ENCODE results near the gene MUCL3. TPM values are rescaled to one million over a fixed set of nuclear protein-coding genes. Genes with fewer than 3 reads are reported as not detected.

MUCL3 gene
- total and polyA plus RNA-seq, 8 donors = 0.87 to 346 (median 76.8) TPM

DNA sequence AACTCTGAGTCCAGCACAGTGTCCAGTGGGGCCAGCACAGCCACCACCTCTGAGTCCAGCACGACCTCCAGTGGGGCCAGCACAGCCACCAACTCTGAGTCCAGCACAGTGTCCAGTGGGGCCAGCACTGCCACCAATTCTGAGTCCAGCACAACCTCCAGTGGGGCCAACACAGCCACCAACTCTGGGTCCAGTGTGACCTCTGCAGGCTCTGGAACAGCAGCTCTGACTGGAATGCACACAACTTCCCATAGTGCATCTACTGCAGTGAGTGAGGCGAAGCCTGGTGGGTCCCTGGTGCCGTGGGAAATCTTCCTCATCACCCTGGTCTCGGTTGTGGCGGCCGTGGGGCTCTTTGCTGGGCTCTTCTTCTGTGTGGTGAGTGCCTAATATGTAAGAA is 46.5 kb downstream of the MUCL3 start:
- intact Hi-C loops (cut with DNase I; ENCODE audit: low total_unique reads) = no loop called here
- Histone ChIP-seq H3K4me1 (peaks cover 0 to 14% (median 8%) of the 10 kb centered on the region in 4 donors), H3K4me3 (no peak overlapping the region), H3K36me3 (no peaks in the 10 kb centered on the region), H3K27ac (no peak overlapping the region), H3K9me3 (no peaks in the 10 kb centered on the region), H3K27me3 (no peaks in the 10 kb centered on the region)
- TF ChIP-seq POLR2AphosphoS5 (IDR thresholded peaks at IDR 0.05) (no peak), EP300 (IDR thresholded peaks at IDR 0.05) (no peak), POLR2A (IDR thresholded peaks at IDR 0.05) (no peak)
- TF ChIP-seq, protein P1, sequence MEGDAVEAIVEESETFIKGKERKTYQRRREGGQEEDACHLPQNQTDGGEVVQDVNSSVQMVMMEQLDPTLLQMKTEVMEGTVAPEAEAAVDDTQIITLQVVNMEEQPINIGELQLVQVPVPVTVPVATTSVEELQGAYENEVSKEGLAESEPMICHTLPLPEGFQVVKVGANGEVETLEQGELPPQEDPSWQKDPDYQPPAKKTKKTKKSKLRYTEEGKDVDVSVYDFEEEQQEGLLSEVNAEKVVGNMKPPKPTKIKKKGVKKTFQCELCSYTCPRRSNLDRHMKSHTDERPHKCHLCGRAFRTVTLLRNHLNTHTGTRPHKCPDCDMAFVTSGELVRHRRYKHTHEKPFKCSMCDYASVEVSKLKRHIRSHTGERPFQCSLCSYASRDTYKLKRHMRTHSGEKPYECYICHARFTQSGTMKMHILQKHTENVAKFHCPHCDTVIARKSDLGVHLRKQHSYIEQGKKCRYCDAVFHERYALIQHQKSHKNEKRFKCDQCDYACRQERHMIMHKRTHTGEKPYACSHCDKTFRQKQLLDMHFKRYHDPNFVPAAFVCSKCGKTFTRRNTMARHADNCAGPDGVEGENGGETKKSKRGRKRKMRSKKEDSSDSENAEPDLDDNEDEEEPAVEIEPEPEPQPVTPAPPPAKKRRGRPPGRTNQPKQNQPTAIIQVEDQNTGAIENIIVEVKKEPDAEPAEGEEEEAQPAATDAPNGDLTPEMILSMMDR (IDR thresholded peaks at IDR 0.05) = no peak
- DNase-seq = no peak
- WGBS, 5 donors = 79 to 95% (median 93%) methylated on average over 5 to 6 of the region's 6 CpGs

DNA sequence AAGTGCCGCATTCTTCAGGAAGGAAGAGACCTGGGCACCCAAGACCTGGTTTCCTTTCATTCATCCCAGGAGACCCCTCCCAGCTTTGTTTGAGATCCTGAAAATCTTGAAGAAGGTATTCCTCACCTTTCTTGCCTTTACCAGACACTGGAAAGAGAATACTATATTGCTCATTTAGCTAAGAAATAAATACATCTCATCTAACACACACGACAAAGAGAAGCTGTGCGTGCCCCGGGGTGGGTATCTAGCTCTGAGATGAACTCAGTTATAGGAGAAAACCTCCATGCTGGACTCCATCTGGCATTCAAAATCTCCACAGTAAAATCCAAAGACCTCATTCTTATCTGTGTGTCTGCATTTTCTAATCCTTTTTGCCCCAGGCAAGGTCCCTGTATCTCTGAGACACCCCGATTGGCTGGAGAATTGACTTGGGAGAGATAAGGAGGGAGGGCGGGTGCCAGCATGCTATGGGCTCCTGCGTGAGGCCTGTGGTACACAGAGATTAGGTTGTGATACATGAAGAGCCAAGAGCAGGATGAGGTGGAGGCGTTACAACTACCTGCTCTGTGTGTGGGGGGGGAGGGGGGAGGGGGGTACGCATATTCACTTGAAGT is 47.5 kb downstream of the MUCL3 start:
- peak; percentile 11 to 35 for DNase-seq
- peaks cover 0 to 4% (median 0%) of the 10 kb centered on the region in 4 donors for H3K4me1 ChIP-seq
- TF ChIP-seq, protein P1 (IDR thresholded peaks at IDR 0.05) = no peak
- TF ChIP-seq POLR2AphosphoS5 (IDR thresholded peaks at IDR 0.05) (no peak), POLR2A (IDR thresholded peaks at IDR 0.05) (no peak), EP300 (IDR thresholded peaks at IDR 0.05) (no peak)
- intact Hi-C loops (cut with DNase I; ENCODE audit: low total_unique reads) = no loop called here
- H3K4me3 ChIP-seq = no peak overlapping the region
- 60 to 74% (median 63%) methylated on average over 9 of the region's 9 CpGs for WGBS, 5 donors
- no peaks in the 10 kb centered on the region for H3K9me3 ChIP-seq
- H3K36me3 ChIP-seq = no peaks in the 10 kb centered on the region
- no peak overlapping the region for H3K27ac ChIP-seq
- no peaks in the 10 kb centered on the region for H3K27me3 ChIP-seq

DNA sequence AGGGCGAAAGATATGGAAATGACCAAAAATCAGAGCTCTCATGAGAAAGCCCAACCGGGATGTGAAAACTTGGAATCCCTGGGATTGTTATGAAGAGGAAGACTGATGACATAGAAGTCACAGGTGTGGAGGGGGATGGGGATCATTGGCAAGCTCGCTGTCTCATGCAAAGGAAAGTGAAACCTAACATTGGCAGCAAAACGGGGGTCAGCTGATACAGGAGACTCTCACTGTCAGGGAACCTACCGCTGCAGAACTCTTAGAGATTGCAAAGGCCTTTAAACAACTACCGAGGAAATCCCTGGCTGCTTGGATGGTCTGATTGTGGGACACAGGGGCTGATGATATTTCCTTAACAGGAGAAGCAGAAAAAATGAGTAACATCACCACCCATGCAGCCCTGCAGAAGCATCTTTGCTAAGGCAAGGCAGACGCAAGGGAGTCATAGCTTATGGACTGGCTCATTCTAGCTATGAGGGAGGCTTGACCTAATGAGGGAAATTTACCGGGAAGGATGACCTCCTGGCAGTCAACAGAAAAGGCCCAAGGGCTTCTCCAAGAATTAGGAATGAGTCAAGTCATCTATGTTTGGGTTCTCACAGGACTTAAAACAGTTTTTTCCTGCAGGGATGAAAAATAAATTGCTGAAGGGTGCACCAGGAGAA is 49.8 kb downstream of the MUCL3 start:
- Histone ChIP-seq H3K36me3 (no peaks in the 10 kb centered on the region), H3K27me3 (no peaks in the 10 kb centered on the region), H3K9me3 (no peaks in the 10 kb centered on the region), H3K27ac (no peak overlapping the region), H3K4me3 (no peak overlapping the region), H3K4me1 (no peaks in the 10 kb centered on the region)
- DNase-seq = peak in 1 of 2 donors; percentile 16
- intact Hi-C loops (cut with DNase I; ENCODE audit: low total_unique reads) = no loop called here
- WGBS, 5 donors = 69 to 73% (median 70%) methylated on average over 8 of the region's 8 CpGs
- TF ChIP-seq POLR2A (IDR thresholded peaks at IDR 0.05) (no peak), POLR2AphosphoS5 (IDR thresholded peaks at IDR 0.05) (no peak), EP300 (IDR thresholded peaks at IDR 0.05) (no peak)
- TF ChIP-seq, protein P1 (IDR thresholded peaks at IDR 0.05) = no peak

DNA sequence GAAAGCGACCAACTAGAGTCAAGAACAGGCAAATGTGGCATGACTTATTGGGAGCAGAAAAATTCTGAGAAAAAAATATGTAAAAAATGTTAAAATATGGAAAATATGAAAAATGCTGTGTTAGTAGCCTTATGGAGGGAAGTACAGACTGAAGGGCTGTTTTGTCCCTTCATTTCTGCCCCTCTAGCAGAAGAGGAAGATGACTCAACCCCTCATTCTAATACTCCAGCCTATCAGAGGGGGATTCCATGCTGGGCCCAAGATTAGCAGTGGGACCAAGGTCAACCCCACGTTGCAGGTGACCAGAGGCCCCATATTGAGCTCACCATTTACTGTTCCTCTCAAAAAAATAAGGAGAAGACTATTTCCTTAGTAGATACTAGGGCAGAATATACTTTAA is 51.1 kb downstream of the MUCL3 start:
- Histone ChIP-seq H3K4me3 (no peak overlapping the region), H3K27me3 (no peaks in the 10 kb centered on the region), H3K9me3 (no peaks in the 10 kb centered on the region), H3K36me3 (no peaks in the 10 kb centered on the region), H3K27ac (no peak overlapping the region), H3K4me1 (no peaks in the 10 kb centered on the region)
- no peak for DNase-seq
- WGBS, 5 donors = 71 to 83% (median 80%) methylated on average over 2 of the region's 2 CpGs
- TF ChIP-seq EP300 (IDR thresholded peaks at IDR 0.05) (no peak), POLR2AphosphoS5 (IDR thresholded peaks at IDR 0.05) (no peak)
- TF ChIP-seq, protein P1 (IDR thresholded peaks at IDR 0.05) = no peak
- intact Hi-C loops (cut with DNase I; ENCODE audit: low total_unique reads) = no loop called here
